ENCODE measurements around the gene GRIA1.

GRIA1 gene

GRCh38 chr5:153558957-153559356, 68.5 kb downstream of the GRIA1 start:
- H3K9me3 Mint-ChIP-seq = no peaks in the 10 kb centered on the region

DNA sequence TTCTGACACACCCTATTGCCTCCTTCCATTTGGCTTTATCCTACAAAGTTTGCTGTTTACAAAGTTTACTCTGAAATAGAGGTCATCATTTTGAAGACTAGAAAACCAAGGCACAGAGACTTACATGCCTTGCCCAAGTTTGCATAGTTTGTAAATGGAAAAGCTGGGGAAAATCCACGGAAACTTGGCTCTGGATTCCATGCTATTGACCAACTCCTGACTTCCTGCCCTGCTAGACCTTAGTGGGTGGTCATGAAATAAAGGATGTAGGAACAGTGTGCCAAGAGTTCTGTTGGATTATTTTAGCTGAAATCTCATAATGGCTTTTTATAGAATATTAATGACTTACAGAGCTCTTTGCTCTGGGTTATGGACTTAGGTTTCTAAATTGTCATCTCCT, 69.5 kb downstream of the GRIA1 start:
- H3K36me3 Mint-ChIP-seq = no peaks in the 10 kb centered on the region

More at GRCh38 chr5:153558957-153559356, 68.5 kb downstream of the GRIA1 start:
- H3K27ac Mint-ChIP-seq = no peak overlapping the region
- H3K4me3 Mint-ChIP-seq = no peak overlapping the region
- H3K4me1 Mint-ChIP-seq = peaks cover 11% of the 10 kb centered on the region
- no peaks in the 10 kb centered on the region for H3K36me3 Mint-ChIP-seq
- no peaks in the 10 kb centered on the region for H3K27me3 Mint-ChIP-seq

GRCh38 chr5:153562189-153562588, 71.7 kb downstream of the GRIA1 start:
- H3K9me3 Mint-ChIP-seq = no peaks in the 10 kb centered on the region
- no peaks in the 10 kb centered on the region for H3K36me3 Mint-ChIP-seq
- H3K4me1 Mint-ChIP-seq = no peaks in the 10 kb centered on the region
- no peaks in the 10 kb centered on the region for H3K27me3 Mint-ChIP-seq
- no peak overlapping the region for H3K4me3 Mint-ChIP-seq
- H3K27ac Mint-ChIP-seq = no peak overlapping the region

More for the DNA sequence above, 69.5 kb downstream of the GRIA1 start:
- Mint-ChIP-seq H3K27ac (no peak overlapping the region), H3K4me1 (peaks cover 11% of the 10 kb centered on the region), H3K27me3 (no peaks in the 10 kb centered on the region), H3K9me3 (no peaks in the 10 kb centered on the region), H3K4me3 (no peak overlapping the region)

DNA sequence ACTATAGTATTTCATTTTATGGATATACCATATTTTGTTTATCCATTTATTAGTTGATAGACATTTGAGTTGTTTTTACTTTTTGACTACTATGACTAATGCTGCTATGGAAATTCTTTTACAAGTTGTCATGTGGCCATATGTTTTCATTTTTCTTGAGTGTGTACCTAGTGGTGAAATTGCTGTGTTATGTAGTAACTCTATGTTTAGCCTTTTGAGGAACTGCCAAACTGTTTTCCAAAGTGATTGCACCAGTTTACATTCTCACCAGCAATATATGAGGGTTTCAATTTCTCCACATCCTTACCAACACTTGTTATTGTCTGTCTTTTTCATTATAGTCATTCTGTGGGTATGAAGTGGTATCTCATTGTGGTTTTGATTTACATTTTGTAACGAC, 75.4 kb downstream of the GRIA1 start:
- no peak overlapping the region for H3K27ac Mint-ChIP-seq
- H3K36me3 Mint-ChIP-seq = no peaks in the 10 kb centered on the region
- H3K4me1 Mint-ChIP-seq = no peaks in the 10 kb centered on the region
- no peaks in the 10 kb centered on the region for H3K27me3 Mint-ChIP-seq
- no peaks in the 10 kb centered on the region for H3K9me3 Mint-ChIP-seq
- no peak overlapping the region for H3K4me3 Mint-ChIP-seq

GRCh38 chr5:153569036-153569435, 78.6 kb downstream of the GRIA1 start:
- no peaks in the 10 kb centered on the region for H3K9me3 Mint-ChIP-seq
- H3K4me1 Mint-ChIP-seq = no peaks in the 10 kb centered on the region
- H3K27me3 Mint-ChIP-seq = no peaks in the 10 kb centered on the region
- H3K36me3 Mint-ChIP-seq = no peaks in the 10 kb centered on the region
- no peak overlapping the region for H3K4me3 Mint-ChIP-seq
- H3K27ac Mint-ChIP-seq = no peak overlapping the region

- Mint-ChIP-seq H3K9me3 (no peaks in the 10 kb centered on the region), H3K27ac (no peak overlapping the region), H3K27me3 (no peaks in the 10 kb centered on the region), H3K36me3 (no peaks in the 10 kb centered on the region), H3K4me1 (no peaks in the 10 kb centered on the region), H3K4me3 (no peak overlapping the region)
Measured at GRCh38 chr5:153571162-153571561, 80.7 kb downstream of the GRIA1 start.

DNA sequence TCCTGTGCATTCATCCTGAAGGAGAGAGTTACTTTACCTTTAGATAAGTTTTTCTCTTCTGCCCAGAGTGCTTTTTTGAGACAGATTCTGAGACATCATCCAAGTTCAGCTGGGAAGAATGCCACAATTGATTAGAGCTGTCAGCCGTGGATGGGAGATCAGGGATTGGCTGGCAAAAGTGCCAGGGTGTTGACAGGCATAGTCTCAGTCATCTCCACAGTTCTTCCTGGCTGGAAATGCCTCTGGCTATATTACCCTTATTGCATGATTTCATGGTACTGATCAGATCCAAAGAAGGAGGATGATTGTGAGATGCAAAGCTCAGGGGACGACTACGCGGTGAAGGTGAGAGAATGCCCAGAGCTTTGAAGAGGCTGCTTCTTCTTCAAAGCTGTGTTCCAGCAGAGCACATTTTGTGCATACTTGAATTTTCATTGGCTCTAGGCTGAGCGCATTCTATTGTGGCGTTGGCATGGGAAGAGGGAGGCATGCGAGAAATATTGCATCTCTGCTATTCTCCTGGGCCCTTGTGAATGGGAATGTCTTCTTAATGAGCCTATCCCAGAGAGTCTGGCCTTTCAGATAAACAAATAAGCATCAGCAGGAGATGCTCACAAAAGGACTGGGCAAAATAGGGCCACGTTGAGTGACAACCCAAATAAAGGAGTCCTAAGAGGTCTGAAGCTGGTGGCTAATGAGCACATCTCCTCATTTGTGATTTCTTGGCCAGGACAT, 82.1 kb downstream of the GRIA1 start:
- Mint-ChIP-seq H3K4me3 (no peak overlapping the region), H3K27ac (no peak overlapping the region), H3K9me3 (no peaks in the 10 kb centered on the region), H3K4me1 (no peaks in the 10 kb centered on the region), H3K36me3 (no peaks in the 10 kb centered on the region), H3K27me3 (no peaks in the 10 kb centered on the region)

DNA sequence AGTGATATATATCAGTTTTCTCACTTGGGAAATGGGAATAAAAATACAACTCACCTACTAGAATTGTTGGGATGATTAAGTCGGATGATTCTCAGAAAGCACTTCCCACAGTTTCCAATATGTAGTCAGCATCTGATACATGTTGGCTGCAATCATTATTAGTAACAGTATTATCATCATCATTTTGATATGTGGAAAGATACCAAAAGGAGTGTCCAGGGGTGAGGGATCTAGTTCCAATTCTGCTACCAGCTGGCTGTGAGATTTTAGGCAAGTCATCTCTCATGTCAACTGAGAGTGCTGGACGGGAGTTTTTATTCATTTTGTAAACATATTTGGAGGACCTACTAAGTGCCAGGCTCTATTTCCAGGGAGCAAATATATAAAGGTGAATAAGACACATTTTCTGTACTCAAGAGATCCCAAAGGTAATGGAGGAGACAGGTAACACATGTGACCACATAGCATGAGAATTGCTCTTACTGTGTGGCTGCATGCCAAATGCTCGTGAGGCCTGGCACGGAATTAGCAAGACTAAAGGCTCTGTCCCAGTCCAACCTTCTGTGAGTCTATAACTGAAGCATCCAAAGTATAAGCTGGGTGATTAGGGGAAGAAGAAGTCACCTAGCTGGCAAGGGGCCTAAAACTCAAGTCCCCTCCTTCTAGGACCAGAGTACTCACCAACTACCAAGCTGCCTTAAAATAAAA, 83.0 kb downstream of the GRIA1 start:
- no peak overlapping the region for H3K4me3 Mint-ChIP-seq
- no peak overlapping the region for H3K27ac Mint-ChIP-seq
- no peaks in the 10 kb centered on the region for H3K9me3 Mint-ChIP-seq
- no peaks in the 10 kb centered on the region for H3K4me1 Mint-ChIP-seq
- no peaks in the 10 kb centered on the region for H3K36me3 Mint-ChIP-seq
- H3K27me3 Mint-ChIP-seq = no peaks in the 10 kb centered on the region

DNA sequence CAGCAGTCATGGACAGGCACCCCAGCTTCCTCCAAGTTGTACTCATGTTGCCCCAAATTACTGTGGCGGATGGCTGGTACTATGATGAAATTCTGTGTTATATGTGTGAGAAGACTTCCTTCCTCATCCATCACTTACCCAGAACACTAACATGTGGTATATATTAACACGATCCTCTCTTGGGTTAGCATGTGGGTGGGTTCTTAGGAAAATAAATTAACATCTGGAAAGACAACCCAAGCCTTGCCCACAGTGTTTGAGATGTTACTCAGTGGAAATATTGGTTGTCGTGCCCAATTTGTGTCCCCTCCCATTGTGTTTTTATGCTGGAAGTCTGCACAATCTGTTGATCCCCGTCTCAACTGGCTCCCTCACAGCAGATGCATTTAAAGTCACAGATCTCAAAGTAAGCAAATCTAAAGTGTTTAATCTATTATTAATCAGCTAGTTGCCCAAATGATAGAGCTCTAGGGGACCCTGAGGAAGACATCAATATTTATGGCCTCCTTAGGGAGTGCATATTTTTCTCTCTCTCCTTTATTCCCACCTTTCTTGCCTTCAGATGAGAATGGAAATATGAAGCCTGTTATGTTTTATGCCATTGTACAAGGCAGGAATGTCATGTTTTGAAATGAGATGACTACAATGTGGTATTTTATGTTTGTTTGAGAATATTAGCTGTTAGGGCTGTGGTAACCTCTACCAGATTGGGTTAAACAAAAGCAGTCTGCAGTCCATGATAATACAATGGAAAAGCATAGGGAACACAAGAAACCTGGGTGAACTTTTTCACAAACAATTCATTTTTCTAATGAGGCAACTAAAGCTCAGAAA, 93.9 kb downstream of the GRIA1 start:
- H3K4me1 Mint-ChIP-seq = no peaks in the 10 kb centered on the region
- no peak overlapping the region for H3K4me3 Mint-ChIP-seq
- H3K9me3 Mint-ChIP-seq = no peaks in the 10 kb centered on the region
- no peaks in the 10 kb centered on the region for H3K36me3 Mint-ChIP-seq
- H3K27me3 Mint-ChIP-seq = peaks cover 3% of the 10 kb centered on the region
- H3K27ac Mint-ChIP-seq = no peak overlapping the region

DNA sequence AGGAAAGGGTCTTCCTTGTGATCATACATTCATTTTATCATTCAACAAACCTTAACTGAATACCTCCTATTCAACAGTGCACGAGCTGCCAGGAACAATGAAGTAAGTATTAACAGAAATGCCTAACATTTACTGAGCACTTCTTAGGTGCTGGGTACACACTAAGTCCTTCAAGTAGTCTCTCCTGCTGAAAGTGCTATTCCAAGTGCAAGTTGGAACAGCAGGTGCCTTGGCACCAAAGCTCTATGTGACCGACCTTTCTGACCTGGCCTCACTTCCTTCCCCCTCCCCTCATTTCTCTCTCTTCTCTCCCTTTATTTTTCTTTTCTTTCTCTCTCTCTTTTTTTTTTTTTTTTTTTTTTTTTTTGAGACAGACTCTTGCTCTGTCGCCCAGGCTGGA, 94.5 kb downstream of the GRIA1 start:
- Mint-ChIP-seq H3K4me1 (no peaks in the 10 kb centered on the region), H3K36me3 (no peaks in the 10 kb centered on the region), H3K4me3 (no peak overlapping the region), H3K27me3 (peaks cover 3% of the 10 kb centered on the region), H3K27ac (no peak overlapping the region), H3K9me3 (no peaks in the 10 kb centered on the region)

GRCh38 chr5:153585622-153586277, 95.3 kb downstream of the GRIA1 start:
- Mint-ChIP-seq H3K27ac (no peak overlapping the region), H3K36me3 (no peaks in the 10 kb centered on the region), H3K27me3 (peaks cover 3% of the 10 kb centered on the region), H3K4me3 (no peak overlapping the region), H3K9me3 (no peaks in the 10 kb centered on the region), H3K4me1 (no peaks in the 10 kb centered on the region)

- no peaks in the 10 kb centered on the region for H3K36me3 Mint-ChIP-seq
- no peaks in the 10 kb centered on the region for H3K27me3 Mint-ChIP-seq
- no peak overlapping the region for H3K4me3 Mint-ChIP-seq
- no peaks in the 10 kb centered on the region for H3K4me1 Mint-ChIP-seq
- H3K27ac Mint-ChIP-seq = no peak overlapping the region
- peaks cover 3% of the 10 kb centered on the region for H3K9me3 Mint-ChIP-seq
Measured at GRCh38 chr5:153592081-153592480, 101.6 kb downstream of the GRIA1 start.

DNA sequence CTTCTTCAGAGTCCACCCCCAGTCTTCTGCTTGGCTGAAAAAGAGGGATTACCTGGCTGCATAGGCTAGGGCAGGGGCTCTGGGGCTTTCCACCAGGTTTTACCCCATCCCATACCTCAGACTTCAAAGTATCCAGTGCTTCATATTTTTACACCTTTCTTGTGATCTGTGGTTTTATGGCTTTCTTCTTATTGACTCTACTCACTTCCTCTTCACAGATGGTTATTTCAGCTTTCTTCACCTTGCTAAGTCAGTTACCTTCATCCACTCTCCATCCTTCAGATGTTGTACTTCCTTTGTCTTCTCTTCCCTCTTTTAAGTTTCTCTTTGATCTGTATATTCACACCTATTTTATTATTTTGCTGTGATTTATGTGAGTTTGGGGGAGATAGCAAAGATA, 104.3 kb downstream of the GRIA1 start:
- no peak overlapping the region for H3K27ac Mint-ChIP-seq
- H3K27me3 Mint-ChIP-seq = no peaks in the 10 kb centered on the region
- H3K36me3 Mint-ChIP-seq = no peaks in the 10 kb centered on the region
- peaks cover 3% of the 10 kb centered on the region for H3K9me3 Mint-ChIP-seq
- H3K4me1 Mint-ChIP-seq = peaks cover 4% of the 10 kb centered on the region
- no peak overlapping the region for H3K4me3 Mint-ChIP-seq

DNA sequence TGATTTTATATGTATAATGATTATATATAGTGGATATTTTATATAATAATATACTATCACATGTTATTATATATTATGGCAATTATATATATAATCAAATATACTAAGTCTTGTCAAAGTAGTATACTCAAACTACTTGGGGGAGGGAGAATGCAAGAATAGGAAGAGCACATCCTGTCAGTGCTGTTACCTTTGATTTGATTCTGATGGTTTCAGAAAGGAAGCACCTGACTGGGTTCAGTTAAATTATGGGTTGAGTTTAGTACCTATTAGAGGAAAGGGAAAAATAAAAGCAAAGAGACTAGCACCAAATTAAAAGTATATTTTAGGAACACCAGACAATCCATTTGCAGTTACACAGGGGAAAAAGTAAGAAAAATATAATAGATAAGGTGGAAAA, 107.6 kb downstream of the GRIA1 start:
- no peaks in the 10 kb centered on the region for H3K36me3 Mint-ChIP-seq
- peaks cover 3% of the 10 kb centered on the region for H3K9me3 Mint-ChIP-seq
- H3K4me1 Mint-ChIP-seq = peaks cover 4% of the 10 kb centered on the region
- H3K27ac Mint-ChIP-seq = no peak overlapping the region
- H3K27me3 Mint-ChIP-seq = no peaks in the 10 kb centered on the region
- no peak overlapping the region for H3K4me3 Mint-ChIP-seq

- H3K4me3 Mint-ChIP-seq = no peak overlapping the region
- H3K27me3 Mint-ChIP-seq = no peaks in the 10 kb centered on the region
- no peaks in the 10 kb centered on the region for H3K36me3 Mint-ChIP-seq
- H3K9me3 Mint-ChIP-seq = no peaks in the 10 kb centered on the region
- no peak overlapping the region for H3K27ac Mint-ChIP-seq
- peaks cover 4% of the 10 kb centered on the region for H3K4me1 Mint-ChIP-seq
Measured at GRCh38 chr5:153601377-153601776, 110.9 kb downstream of the GRIA1 start.

Data from activated naive CD4-positive, alpha-beta T cell treated with anti-CD3 and anti-CD28 coated beads, Interleukin-2, amount 50 U/mL, for 24 hours (primary cell).